Superior temporal gyrus (tissue), 1 donor: ENCODE data around the gene PLCB1.
"Not testable (repeated sequence)": the region's sequence is repeated elsewhere in the genome, so short reads cannot be mapped to it uniquely, and the experiment has no call there.

ENCODE experiments used
- DNase-seq: peaks from one replicate; pipeline ENCODE4 v3.0.0-alpha.2; 2016; ENCODE audit errors: extremely low spot score

Gene PLCB1

DNA sequence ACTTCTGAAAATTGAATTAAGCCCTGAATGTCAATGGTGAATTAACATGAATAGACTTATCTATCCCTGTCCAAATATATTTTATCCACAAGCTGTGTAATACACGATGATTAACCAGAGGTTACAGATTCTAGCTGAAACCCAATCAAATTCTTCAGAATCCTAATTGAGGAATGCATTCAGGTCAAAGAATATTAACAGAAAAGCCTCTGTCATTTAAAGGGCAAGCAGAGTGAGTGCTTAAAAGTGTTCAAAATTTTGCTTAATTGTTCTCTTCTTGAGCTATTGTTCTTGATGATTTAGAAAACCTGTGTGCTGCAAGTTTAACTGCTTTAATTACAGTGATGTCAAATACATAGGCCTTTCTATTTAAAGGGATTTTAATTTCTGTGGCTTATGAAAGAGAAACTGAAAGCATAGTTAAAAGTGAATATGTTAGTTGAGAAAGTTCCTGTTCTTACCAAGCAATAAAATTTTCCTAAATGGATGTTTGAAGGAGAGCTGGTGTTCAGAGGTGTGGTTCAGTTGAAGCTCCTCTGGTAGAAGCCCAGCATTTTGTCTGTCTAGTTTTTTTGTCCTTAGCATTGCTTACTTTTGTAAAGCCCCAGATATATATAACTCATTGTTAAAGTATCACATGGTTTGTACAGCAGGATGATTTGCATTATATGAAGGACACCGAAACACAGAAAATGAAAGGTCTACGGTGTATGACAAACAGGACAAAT, 470.5 kb downstream of the PLCB1 start:
- DNase-seq = no peak

DNA sequence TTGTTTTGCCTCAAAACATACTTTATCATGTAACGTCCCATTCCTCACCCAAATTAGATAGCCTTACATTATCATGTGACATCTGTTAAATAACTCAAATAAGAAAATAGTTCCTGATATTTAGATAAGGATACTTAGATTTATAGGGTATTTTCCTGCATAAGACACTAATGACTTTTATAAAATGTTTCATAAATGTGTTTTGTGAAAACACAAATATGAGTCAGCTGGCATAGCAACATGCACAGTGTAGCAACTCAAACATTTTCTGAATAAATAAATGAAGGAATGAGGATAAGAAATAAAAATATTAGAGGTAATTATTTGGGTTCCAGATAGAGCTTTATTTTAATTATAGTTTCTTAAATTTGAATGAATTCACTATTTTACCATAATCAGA, 476.4 kb downstream of the PLCB1 start:
- no peak for DNase-seq

DNA sequence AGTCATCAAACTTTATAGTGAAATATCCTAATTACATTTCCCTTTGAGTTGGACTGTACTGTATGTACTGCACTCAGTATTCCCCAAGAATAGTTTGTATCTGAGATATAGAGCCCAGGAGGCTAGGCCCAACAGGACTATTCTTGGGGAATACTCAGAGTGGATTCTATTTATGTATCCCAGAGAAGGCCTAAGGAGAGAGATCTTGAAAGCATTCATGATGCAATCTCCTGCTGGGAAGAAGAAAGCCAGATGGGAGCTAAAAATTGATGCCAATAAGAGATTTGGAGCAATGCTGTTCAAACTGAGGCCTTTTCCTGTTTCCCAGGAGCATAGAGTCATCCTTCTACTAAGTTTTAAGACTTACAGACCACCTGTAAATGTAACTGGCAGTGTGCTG, 484.7 kb downstream of the PLCB1 start:
- DNase-seq = no peak

DNA sequence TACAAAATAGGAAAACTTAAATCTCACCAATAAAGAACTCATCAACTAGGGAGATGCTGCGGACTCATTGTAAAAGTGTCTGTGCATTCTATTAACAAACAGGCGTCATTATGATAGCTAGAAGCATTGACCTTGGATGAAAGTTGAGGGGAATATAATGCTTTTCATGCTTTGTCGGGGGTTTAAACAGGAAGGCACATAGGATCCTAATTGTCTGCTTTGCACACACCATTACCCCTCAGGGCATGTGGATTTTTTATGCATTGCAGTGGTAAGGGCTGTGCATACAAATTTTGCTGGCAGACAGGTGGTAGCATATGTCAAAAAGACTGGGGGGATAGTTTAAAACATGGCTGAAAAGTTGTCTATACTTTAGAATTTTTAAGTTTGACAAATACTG, 488.9 kb downstream of the PLCB1 start:
- no peak for DNase-seq

GRCh38 chr20:8624046-8624445, 492.0 kb downstream of the PLCB1 start:
- DNase-seq = no peak

DNA sequence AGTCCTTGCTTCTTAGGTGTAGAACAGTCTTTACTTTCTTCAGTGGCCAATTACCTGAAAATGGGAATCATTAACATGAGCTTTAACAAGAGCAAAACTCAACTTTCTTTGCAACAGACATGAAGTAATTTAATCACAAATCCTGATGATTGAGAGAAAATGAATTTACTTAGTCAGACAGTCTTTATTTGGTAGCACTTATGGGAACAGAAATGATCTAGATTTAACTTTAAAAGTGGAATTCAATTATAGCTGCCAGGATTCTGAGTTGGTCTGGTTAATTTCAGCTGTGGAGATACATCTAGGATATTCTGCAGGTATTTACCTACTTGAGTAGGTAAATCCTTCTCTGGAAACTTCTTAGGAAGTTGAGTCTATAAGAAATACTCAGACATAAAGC, 492.6 kb downstream of the PLCB1 start:
- DNase-seq = no peak

DNA sequence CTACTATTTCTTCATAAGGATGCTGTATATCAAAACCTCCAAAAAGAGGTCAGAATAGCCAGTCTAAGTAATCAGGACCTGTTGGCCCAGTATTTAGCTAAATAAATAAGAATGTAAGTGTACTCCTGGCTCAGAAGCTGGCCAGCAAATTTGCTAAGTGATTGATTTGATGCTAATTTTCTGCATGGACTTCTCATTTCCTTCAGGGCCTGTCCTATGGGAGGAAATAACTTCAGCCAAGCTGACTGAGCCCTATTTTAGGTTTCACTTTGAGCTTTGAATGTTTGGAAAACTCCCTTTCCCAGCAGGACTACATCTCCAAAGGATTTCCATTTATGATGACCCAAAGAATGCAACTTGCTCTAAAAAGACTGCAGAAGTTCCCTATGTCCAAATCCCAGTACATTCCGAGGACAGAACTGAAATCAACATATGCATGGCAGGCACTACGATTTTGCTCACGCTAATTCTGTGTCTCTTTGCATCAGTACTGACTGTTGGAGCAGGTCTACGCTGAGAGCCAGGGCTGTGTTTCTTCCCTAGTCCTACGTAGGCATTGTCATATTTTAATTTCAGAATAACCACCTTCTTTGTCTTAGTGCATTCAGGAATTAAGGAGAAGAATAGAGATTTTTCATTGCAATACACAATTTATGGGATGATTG, 495.4 kb downstream of the PLCB1 start:
- DNase-seq = no peak

- no peak for DNase-seq
Observed at GRCh38 chr20:8631271-8631670, 499.2 kb downstream of the PLCB1 start.

DNA sequence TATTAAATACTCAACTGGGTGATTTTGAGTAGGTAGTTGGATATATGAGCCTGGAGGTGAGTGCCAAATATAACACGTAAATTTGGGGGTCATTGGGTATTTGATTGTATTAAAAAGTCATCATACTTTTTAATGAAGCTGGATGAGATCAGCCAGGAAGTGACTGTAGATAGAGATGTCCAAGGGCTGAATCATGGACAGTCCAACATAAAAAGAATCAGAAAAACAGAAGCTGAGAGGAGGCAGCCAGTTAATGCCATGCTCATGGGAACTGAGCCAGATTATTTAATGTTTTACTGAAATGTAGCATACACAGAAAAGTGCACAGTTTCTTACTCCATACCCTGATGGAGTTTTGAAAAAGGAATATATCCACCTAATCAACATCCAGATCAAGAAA, 501.3 kb downstream of the PLCB1 start:
- no peak for DNase-seq

- DNase-seq = no peak
Observed at GRCh38 chr20:8635048-8635572, 503.0 kb downstream of the PLCB1 start.

DNA sequence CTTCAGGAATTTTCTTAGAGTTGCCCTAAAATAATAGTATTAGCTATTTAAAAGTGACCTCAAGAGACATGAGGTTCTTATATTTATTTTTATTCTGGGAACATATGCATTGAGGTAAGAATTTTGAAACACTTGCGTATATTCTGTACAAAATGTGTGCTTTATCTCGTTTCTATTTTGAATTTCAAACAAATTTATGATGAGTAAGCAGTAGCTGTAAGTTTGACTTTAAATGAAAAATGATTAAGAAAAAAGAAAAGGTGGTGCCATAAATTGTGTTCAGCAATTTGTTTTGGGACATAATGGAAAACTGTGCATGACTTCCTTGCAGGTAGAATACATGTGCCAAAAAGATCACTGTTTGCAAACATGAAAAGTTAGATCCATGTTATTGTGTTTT, 503.8 kb downstream of the PLCB1 start:
- DNase-seq = no peak

- DNase-seq = no peak
Observed at GRCh38 chr20:8639112-8639778, 507.2 kb downstream of the PLCB1 start.

- DNase-seq = no peak
Observed at GRCh38 chr20:8640461-8640860, 508.4 kb downstream of the PLCB1 start.

- no peak for DNase-seq
Observed at GRCh38 chr20:8642247-8642646, 510.2 kb downstream of the PLCB1 start.

DNA sequence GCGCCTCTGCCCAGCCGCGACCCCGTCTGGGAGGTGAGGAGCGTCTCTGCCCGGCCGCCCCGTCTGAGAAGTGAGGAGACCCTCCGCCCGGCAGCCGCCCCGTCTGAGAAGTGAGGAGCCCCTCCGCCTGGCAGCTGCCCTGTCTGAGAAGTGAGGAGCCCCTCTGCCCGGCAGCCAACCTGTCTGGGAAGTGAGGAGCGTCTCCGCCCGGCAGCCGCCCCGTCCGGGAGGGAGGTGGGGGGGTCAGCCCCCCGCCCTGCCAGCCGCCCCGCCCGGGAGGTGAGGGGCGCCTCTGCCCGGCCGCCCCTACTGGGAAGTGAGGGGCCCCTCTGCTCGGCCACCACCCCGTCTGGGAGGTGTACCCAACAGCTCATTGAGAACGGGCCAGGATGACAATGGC, 512.4 kb downstream of the PLCB1 start:
- DNase-seq = not testable (repeated sequence)

GRCh38 chr20:8645326-8645725, 513.3 kb downstream of the PLCB1 start:
- DNase-seq = no peak

DNA sequence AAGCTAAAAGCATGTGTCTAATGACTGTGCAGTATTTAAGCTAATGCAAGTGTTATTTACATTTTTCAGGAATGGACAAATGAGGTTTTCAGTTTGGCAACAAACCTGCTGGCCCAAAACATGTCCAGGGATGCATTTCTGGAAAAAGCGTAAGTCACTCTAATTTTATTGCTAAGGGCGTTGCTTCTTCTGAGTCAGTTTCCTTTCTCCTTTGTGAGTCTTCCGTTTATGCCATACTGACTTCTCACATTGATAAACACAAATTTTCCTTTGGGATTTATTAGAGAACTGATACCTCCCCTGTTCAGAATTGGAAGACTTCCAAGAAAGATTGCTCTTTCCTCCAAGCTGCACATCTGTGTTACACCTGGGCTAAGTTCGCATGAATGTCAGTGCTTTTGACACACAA, 514.0 kb downstream of the PLCB1 start:
- no peak for DNase-seq

DNA sequence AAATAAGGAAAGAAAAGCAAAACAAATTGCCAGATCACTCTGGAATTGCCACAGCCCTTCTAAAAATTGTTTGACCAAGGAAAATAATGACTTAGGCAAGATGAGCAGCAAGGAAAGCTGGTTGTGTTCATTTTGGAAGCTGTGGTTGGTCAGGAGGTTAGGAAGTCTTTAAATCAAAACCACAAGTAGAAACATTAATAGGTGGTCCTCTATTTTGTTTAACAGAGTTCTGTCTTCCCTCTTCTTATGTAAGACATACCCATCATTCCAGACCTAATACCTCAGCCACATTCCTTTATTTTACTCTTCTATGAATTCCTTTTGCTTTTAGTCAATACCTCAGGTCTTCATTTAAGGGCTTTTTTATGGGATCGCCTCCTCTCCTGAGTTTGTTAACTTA, 514.6 kb downstream of the PLCB1 start:
- DNase-seq = no peak

DNA sequence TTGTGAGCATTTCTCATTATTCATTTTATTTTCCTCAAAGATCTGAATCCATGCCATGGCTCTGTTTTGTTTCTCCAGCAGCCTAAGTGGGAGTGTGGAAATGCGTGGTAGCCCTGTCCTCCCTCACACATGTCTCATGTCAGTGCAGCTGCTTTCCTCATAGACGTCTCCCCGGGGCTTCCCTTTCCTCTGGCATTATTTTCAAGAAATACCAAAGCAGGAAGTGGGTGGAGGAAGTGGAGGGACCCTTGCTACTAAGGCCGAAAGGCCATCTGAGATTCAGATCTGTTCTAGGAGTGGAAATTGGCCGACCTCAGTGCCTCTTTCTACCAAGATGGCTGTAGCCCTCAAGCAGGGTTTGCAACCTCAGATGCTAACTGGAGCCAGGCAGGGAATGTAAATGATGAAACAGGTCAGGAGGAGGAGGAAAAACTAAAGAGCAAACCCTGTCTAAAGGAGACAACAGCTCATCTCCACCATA, 515.9 kb downstream of the PLCB1 start:
- no peak for DNase-seq

DNA sequence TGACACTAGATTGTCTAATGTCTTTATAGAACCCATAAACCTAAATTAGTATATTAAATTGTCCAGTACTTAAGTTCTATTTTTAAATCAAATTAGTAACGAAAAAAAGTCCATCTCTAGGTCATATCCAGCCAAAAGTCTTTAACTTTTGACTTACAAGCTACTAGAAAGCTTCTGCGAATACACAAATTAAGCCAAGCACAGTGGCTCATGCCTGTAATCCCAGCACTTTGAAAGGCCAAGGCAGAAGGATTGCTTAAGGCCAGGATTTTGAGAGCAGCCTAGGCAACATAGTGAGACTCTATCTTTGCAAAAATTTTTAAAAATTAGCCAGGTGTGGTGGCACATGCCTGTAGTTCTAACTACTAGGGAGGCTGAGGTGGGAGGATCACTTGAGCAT, 516.4 kb downstream of the PLCB1 start:
- no peak for DNase-seq

DNA sequence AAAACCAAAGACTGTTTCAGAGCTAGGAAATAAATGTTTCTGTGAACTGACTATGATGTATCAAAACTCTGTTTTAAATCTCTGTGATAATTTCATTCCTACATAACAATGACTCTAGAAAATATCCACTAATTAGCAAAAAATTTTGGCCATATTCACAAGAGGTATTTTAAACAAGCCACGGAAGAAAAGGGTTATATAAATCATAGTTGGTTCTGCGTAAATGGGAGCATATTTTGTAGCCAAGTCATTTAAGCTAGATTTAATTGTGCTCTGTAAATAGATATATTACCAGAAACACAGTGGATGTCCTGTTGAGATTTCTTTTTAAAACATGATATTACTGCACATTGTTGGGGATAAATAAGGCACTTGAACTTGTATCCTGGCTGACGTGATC, 520.3 kb downstream of the PLCB1 start:
- no peak for DNase-seq

- no peak for DNase-seq
Observed at GRCh38 chr20:8654486-8654885, 522.4 kb downstream of the PLCB1 start.

- no peak for DNase-seq
Observed at GRCh38 chr20:8656335-8656734, 524.3 kb downstream of the PLCB1 start.
